GM18505 (cell line): ENCODE results near the gene MOB1A.
"Not testable (repeated sequence)": the region's sequence is repeated elsewhere in the genome, so short reads cannot be mapped to it uniquely, and the experiment has no call there.

Experiments
- ATAC-seq: cut with Tn5 transposase; IDR thresholded peaks from one replicate; pipeline ENCODE4 v1.9.1; 2021; ENCODE audit not compliant: unreplicated experiment
- POLR2A ChIP-seq: IDR thresholded peaks from 4 replicates; pipeline ENCODE4 v1.6.1; 2011; ENCODE audit warnings: borderline replicate concordance; ENCODE audit not compliant: insufficient read depth, insufficient read length; ENCODE audit errors: extremely low read depth

The MOB1A gene

GRCh38 chr2:74148457-74149246, 30.0 kb downstream of the MOB1A start:
- no peak for ATAC-seq
- peak; percentile 30 for TF ChIP-seq POLR2A

DNA sequence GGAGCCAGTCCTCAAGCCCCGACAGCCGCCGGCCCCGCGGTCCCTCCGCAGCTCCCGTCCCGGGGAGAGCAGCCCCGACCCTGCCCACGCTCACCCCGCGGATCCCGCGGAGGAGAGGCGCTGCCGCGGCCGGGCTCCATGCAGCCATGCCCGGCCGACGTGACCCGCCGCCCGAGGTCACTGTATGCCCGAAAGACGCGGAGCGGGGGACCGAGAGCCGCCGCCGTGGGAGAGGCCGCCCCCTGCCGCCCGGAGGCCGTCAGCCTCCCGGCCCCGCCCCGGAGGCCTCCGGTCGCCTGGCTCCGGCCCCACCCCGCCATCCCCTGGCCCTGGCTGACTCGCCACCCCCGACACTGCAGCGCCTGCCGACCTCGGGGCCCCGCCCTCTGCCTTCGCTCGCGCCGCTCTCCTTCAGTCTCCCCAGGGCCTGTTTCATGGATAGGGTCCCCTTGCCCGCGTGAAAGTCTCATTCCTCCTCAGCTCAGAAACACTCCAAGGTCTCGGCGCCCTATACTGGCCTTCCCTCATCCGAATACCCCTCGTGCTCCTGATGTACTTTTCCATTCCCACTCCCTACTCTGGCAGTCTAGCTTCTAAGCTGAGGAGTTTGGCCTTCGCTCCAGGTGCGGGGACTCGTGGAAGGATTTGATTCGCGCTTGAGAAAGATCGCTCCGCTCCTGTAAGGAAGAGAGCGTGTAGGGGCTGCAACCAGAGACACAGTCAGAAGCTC, 30.8 kb downstream of the MOB1A start, which contains the start of gene BOLA3:
TSS of gene BOLA3 (minus strand) at position 186 of the 730 bp plus-strand sequence. CDS start at position 148, 38 bp downstream.
- peak; percentile 88 for TF ChIP-seq POLR2A
- ATAC-seq = peak; percentile 95

GRCh38 chr2:74146929-74147726, 31.6 kb downstream of the MOB1A start:
- no peak for ATAC-seq

GRCh38 chr2:74142340-74142739, 36.3 kb downstream of the MOB1A start:
- ATAC-seq = no peak
- no peak for TF ChIP-seq POLR2A

More at GRCh38 chr2:74146929-74147726, 31.6 kb downstream of the MOB1A start:
- TF ChIP-seq POLR2A = no peak

- ATAC-seq = no peak
- no peak for TF ChIP-seq POLR2A
Observed at GRCh38 chr2:74138600-74139323, 39.9 kb downstream of the MOB1A start.

- ATAC-seq = no peak
- TF ChIP-seq POLR2A = no peak
Observed at GRCh38 chr2:74137651-74138599, 40.8 kb downstream of the MOB1A start.

- ATAC-seq = no peak
Observed at GRCh38 chr2:74131901-74132300, 46.8 kb downstream of the MOB1A start.

DNA sequence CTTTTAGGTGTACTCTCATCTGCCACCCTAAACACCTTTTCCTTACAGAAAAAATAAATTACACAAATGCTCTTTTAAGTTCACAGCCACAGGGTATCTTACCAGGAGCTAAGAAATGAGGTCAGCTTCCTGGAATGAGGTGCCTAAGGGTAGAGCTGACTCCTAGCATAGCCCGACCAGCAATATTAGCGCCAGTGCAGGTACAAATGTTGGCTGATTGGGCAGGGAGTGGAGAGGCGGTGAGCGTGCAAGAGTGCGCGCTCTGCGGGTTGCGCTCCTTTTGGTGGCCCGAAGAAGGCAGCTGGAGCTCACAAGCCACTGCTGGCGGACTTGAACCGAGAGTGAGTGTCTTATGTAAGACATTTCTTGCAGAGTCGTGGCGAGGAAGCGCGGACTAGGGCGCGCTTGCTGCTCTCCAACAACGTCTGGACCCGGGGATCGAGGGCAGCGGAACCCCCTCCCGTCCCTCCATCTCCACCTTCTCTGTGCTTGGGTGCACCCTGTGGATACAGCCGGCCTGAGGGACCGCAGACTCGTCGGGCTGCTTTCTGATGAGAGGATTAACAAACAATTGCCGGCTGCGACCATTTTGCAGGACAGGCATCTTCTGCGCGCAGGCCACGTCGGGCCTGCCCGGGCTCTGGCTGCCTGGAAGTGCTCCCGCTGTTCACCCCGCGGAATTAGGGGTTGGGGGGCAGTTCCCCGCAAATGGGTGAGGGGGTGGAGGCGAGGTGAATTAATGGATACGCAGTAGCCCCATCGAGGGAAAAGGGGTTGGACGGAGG, 48.3 kb downstream of the MOB1A start:
- TF ChIP-seq POLR2A = no peak
- ATAC-seq = no peak

More at GRCh38 chr2:74131901-74132300, 46.8 kb downstream of the MOB1A start:
- TF ChIP-seq POLR2A = no peak

DNA sequence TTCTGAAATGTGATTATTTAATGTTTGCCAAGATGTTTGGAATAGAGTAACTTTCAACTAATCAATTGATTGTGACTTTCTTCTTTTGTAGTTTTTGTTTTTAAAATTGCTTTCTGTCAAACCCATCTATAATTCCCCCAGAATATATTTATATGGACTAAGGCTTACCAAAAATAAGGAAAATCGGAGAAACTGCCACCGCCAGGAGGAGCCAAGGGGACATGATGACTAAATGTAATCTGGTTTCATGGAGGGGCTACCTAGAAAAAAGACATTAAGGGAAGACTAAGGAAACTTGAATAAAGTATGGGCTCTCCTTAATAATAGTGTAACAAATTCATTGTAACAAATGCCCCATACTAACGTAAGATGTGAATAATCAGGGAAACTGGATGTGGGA, 50.5 kb downstream of the MOB1A start:
- TF ChIP-seq POLR2A = no peak
- ATAC-seq = no peak

DNA sequence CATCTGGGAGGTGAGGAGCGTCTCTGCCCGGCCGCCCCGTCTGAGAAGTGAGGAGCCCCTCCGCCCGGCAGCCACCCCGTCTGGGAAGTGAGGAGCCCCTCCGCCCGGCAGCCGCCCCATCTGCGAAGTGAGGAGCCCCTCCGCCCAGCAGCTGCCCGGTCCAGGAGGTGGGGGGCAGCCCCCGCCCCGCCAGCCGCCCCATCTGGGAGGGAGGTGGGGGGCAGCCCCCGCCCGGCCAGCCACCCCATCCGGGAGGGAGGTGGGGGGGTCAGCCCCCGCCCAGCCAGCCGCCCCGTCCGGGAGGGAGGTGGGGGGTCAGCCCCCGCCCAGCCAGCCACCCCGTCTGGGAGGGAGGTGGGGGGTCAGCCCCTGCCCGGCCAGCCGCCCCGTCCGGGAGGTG, 54.7 kb downstream of the MOB1A start:
- ATAC-seq = not testable (repeated sequence)

- ATAC-seq = not testable (repeated sequence)
Observed at GRCh38 chr2:74121846-74122245, 56.8 kb downstream of the MOB1A start.
